ENCODE data around the gene AMDHD2.

The AMDHD2 gene

DNA sequence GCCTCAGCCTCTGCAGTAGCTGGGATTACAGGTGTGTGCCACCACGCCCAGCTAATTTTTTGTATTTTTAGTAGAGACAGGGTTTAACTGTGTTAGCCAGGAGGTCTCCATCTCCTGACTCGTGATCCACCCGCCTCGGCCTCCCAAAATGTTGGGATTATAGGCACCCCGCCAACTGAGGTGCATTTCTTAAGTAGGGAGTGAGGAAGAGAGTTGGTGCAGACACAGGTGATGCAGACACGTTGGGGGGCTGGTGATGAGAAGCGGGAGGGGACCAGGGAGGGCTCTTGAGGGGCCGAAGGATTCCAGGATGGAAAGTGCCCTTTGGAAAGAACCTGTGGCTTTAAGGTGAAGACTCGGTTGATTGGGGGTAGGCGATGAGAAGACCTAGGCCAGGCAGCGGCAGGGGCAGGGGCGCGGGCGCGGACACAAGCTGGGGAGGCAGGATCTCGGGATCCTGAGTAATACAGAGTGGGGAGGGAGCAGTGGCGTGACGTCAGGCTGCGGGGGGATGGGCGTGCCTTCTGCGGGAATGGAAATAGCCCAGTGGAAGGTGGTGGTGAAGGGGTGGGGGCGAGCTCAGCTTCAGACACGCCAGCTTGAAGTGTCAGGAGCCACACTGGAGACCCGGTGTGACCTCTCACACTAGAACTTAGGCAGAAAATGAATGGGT lies 8.9 kb upstream of the AMDHD2 start:
- Histone ChIP-seq H3K9me3 (ENCODE audit: control insufficient read depth, insufficient read depth, low read length) (no peaks in the 10 kb centered on the region), H3K4me3 (ENCODE audit: low read length) (no peak overlapping the region), H3K36me3 (ENCODE audit: control insufficient read depth, insufficient read depth, low read length) (no peaks in the 10 kb centered on the region), H3K27me3 (ENCODE audit: control insufficient read depth, insufficient read depth, low read length) (no peaks in the 10 kb centered on the region), H3K4me1 (ENCODE audit: control insufficient read depth, insufficient read depth, low read length) (peaks cover 10% of the 10 kb centered on the region), H3K27ac (ENCODE audit: low read length) (no peak overlapping the region)
- no CpG with 5 or more reads among the region's 24 CpGs for WGBS (ENCODE audit: insufficient coverage, insufficient read length)
- DNase-seq (ENCODE audit: low read depth, low spot score), result no peak

GRCh38 chr16:2511996-2512734 lies 8.0 kb upstream of the AMDHD2 start:
- no peak for DNase-seq (ENCODE audit: low read depth, low spot score)
- H3K9me3 ChIP-seq (ENCODE audit: control insufficient read depth, insufficient read depth, low read length), result no peaks in the 10 kb centered on the region
- H3K27me3 ChIP-seq (ENCODE audit: control insufficient read depth, insufficient read depth, low read length), result no peaks in the 10 kb centered on the region
- H3K4me1 ChIP-seq (ENCODE audit: control insufficient read depth, insufficient read depth, low read length), result peaks cover 10% of the 10 kb centered on the region
- no peak overlapping the region for H3K4me3 ChIP-seq (ENCODE audit: low read length)
- no CpG with 5 or more reads among the region's 17 CpGs for WGBS (ENCODE audit: insufficient coverage, insufficient read length)
- no peaks in the 10 kb centered on the region for H3K36me3 ChIP-seq (ENCODE audit: control insufficient read depth, insufficient read depth, low read length)
- H3K27ac ChIP-seq (ENCODE audit: low read length), result no peak overlapping the region

GRCh38 chr16:2512735-2513404 lies 7.3 kb upstream of the AMDHD2 start:
- no peak overlapping the region for H3K27ac ChIP-seq (ENCODE audit: low read length)
- no peaks in the 10 kb centered on the region for H3K36me3 ChIP-seq (ENCODE audit: control insufficient read depth, insufficient read depth, low read length)
- H3K4me3 ChIP-seq (ENCODE audit: low read length), result peak overlapping the region; percentile 97; the same call in 1 of the 2 replicates
- no CpG with 5 or more reads among the region's 15 CpGs for WGBS (ENCODE audit: insufficient coverage, insufficient read length)
- H3K4me1 ChIP-seq (ENCODE audit: control insufficient read depth, insufficient read depth, low read length), result peaks cover 10% of the 10 kb centered on the region
- no peak for DNase-seq (ENCODE audit: low read depth, low spot score)
- no peaks in the 10 kb centered on the region for H3K27me3 ChIP-seq (ENCODE audit: control insufficient read depth, insufficient read depth, low read length)
- no peaks in the 10 kb centered on the region for H3K9me3 ChIP-seq (ENCODE audit: control insufficient read depth, insufficient read depth, low read length)

GRCh38 chr16:2513405-2514332 lies 6.5 kb upstream of the AMDHD2 start, which contains the start of gene ATP6V0C:
TSS of gene ATP6V0C (plus strand) at chr16:2513952. CDS start at chr16:2514104, 152 bp downstream.
- Histone ChIP-seq H3K9me3 (ENCODE audit: control insufficient read depth, insufficient read depth, low read length) (no peaks in the 10 kb centered on the region), H3K27ac (ENCODE audit: low read length) (no peak within 1 kb of the TSS), H3K27me3 (ENCODE audit: control insufficient read depth, insufficient read depth, low read length) (no peaks in the 10 kb centered on the region), H3K4me3 (ENCODE audit: low read length) (peak within 1 kb of the TSS; percentile 97), H3K36me3 (ENCODE audit: control insufficient read depth, insufficient read depth, low read length) (no peaks in the 10 kb centered on the region), H3K4me1 (ENCODE audit: control insufficient read depth, insufficient read depth, low read length) (peaks cover 10% of the 10 kb centered on the region)
- no CpG with 5 or more reads among the region's 122 CpGs for WGBS (ENCODE audit: insufficient coverage, insufficient read length)
- no peak for DNase-seq (ENCODE audit: low read depth, low spot score)

- no peak for DNase-seq (ENCODE audit: low read depth, low spot score)
- H3K9me3 ChIP-seq (ENCODE audit: control insufficient read depth, insufficient read depth, low read length), result no peaks in the 10 kb centered on the region
- H3K27ac ChIP-seq (ENCODE audit: low read length), result no peak overlapping the region
- H3K4me3 ChIP-seq (ENCODE audit: low read length), result peak overlapping the region; percentile 97
- no CpG with 5 or more reads among the region's 63 CpGs for WGBS (ENCODE audit: insufficient coverage, insufficient read length)
- no peaks in the 10 kb centered on the region for H3K27me3 ChIP-seq (ENCODE audit: control insufficient read depth, insufficient read depth, low read length)
- peaks cover 10% of the 10 kb centered on the region for H3K4me1 ChIP-seq (ENCODE audit: control insufficient read depth, insufficient read depth, low read length)
- no peaks in the 10 kb centered on the region for H3K36me3 ChIP-seq (ENCODE audit: control insufficient read depth, insufficient read depth, low read length)
Observed at GRCh38 chr16:2514333-2515179, 5.6 kb upstream of the AMDHD2 start.

GRCh38 chr16:2515180-2515851 lies 4.9 kb upstream of the AMDHD2 start:
- no CpG with 5 or more reads among the region's 14 CpGs for WGBS (ENCODE audit: insufficient coverage, insufficient read length)

DNA sequence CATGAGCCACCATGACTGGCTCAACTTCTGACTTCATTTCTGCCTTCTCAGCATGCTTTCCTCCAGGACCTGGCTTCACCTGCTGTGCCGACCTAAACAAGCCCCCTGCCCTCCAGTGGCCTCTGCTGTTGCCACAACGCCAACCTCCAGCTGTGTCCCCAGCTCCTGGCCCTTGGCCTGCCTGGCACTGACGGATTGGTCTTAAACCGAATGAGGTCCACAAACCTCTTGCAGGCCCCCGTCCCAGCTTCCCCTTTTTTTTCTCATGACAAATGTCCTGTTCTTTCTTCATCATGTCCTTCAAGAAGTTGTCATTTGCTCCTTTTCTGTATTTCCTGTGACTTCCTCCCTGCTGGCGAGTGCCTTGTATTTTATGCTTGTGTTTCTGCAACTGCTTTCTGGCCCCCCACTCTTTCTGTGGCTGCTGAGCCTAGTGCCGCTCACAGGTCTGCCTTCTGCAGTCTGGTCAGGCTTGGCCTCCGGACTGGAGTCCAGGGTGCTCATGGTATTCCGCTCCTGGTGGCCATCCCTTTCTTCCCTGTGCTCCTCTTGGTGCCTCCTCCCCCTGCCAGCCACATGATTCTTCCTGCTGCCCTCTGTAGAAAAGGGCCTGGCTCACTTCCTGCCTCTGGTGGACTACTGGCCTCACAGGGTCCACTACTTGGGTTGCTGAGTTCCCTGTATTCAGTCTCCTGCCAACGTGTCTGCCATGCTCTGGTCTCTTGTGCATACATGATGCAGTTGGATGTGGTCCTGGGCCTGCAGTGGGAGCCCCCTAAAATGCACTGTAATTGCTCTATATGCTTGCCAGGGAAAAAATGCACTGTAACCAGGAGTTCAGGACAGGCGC lies 3.6 kb upstream of the AMDHD2 start:
- no CpG with 5 or more reads among the region's 11 CpGs for WGBS (ENCODE audit: insufficient coverage, insufficient read length)
- H3K9me3 ChIP-seq (ENCODE audit: control insufficient read depth, insufficient read depth, low read length), result no peaks in the 10 kb centered on the region
- no peak overlapping the region for H3K27ac ChIP-seq (ENCODE audit: low read length)
- H3K27me3 ChIP-seq (ENCODE audit: control insufficient read depth, insufficient read depth, low read length), result no peaks in the 10 kb centered on the region
- H3K4me3 ChIP-seq (ENCODE audit: low read length), result no peak overlapping the region
- DNase-seq (ENCODE audit: low read depth, low spot score), result no peak
- no peaks in the 10 kb centered on the region for H3K36me3 ChIP-seq (ENCODE audit: control insufficient read depth, insufficient read depth, low read length)
- H3K4me1 ChIP-seq (ENCODE audit: control insufficient read depth, insufficient read depth, low read length), result peaks cover 10% of the 10 kb centered on the region

More at GRCh38 chr16:2515180-2515851, 4.9 kb upstream of the AMDHD2 start:
- no peaks in the 10 kb centered on the region for H3K27me3 ChIP-seq (ENCODE audit: control insufficient read depth, insufficient read depth, low read length)
- peaks cover 10% of the 10 kb centered on the region for H3K4me1 ChIP-seq (ENCODE audit: control insufficient read depth, insufficient read depth, low read length)
- H3K4me3 ChIP-seq (ENCODE audit: low read length), result peak overlapping the region; percentile 97; the same call in 1 of the 2 replicates
- H3K9me3 ChIP-seq (ENCODE audit: control insufficient read depth, insufficient read depth, low read length), result no peaks in the 10 kb centered on the region
- no peaks in the 10 kb centered on the region for H3K36me3 ChIP-seq (ENCODE audit: control insufficient read depth, insufficient read depth, low read length)
- no peak for DNase-seq (ENCODE audit: low read depth, low spot score)
- H3K27ac ChIP-seq (ENCODE audit: low read length), result no peak overlapping the region

DNA sequence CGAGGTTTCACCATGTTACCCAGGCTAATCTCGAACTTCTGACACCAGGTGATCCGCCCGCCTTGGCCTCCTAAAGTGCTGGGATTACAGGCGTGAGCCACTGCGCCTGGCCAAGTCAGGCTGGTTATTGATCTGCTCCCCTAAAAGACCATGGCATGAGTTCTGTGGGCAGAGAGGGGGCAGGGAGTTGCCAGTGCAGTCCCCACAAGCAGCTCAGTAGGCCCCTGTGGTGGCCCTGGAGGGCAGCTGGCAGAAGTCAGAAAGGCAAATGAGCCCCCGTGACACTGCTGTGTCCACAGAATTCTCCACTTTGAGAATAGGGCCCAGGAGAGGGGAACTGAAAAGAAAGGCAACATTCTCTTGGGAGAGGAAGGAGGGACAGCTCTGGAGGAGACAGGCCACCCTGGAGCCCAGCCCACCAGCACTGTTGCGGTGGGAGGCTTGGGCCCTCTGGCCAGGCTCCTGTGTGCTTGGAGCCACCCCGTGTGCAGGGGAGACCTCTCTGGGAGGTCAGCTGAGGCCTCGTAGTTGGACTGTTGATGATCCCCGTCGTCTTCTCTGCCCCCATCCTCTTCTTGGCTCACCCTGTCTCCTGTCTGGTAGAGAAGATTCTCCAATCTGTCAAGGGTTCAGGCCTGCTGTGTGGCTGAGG lies 2.1 kb upstream of the AMDHD2 start:
- no CpG with 5 or more reads among the region's 12 CpGs for WGBS (ENCODE audit: insufficient coverage, insufficient read length)
- H3K4me3 ChIP-seq (ENCODE audit: low read length), result no peak overlapping the region
- no peaks in the 10 kb centered on the region for H3K27me3 ChIP-seq (ENCODE audit: control insufficient read depth, insufficient read depth, low read length)
- no peak overlapping the region for H3K27ac ChIP-seq (ENCODE audit: low read length)
- no peak for DNase-seq (ENCODE audit: low read depth, low spot score)
- H3K9me3 ChIP-seq (ENCODE audit: control insufficient read depth, insufficient read depth, low read length), result no peaks in the 10 kb centered on the region
- H3K4me1 ChIP-seq (ENCODE audit: control insufficient read depth, insufficient read depth, low read length), result peaks cover 5% of the 10 kb centered on the region; the same call in 1 of the 2 replicates
- H3K36me3 ChIP-seq (ENCODE audit: control insufficient read depth, insufficient read depth, low read length), result no peaks in the 10 kb centered on the region
